Skeletal muscle satellite cell (primary cell): ENCODE results near the gene SLC12A7.

Source experiments
- H3K27me3 ChIP-seq: 2 replicates; pipeline ENCODE4 v1.7.0; 2013; ENCODE audit warnings: low read length; ENCODE audit not compliant: control insufficient read depth, insufficient read depth
- H3K36me3 ChIP-seq: 2 replicates; pipeline ENCODE4 v1.7.0; 2013; ENCODE audit warnings: mild to moderate bottlenecking, control low read depth, low read length; ENCODE audit not compliant: insufficient read depth
- H3K4me1 ChIP-seq: 2 replicates; pipeline ENCODE4 v1.7.0; 2013; ENCODE audit warnings: low read length; ENCODE audit not compliant: control insufficient read depth, insufficient read depth
- H3K4me2 ChIP-seq: 2 replicates; pipeline ENCODE4 v1.7.0; 2013; ENCODE audit warnings: mild to moderate bottlenecking, low read length
- H3K4me3 ChIP-seq: 2 replicates; pipeline ENCODE4 v1.7.0; 2013; ENCODE audit warnings: low read length
- H3K9ac ChIP-seq: 2 replicates; pipeline ENCODE4 v1.7.0; 2013; ENCODE audit warnings: mild to moderate bottlenecking, low read depth, low read length, moderate library complexity
- H3K9me3 ChIP-seq: replicated peaks from 2 replicates; pipeline ENCODE4 v1.7.0; 2013; ENCODE audit warnings: mild to moderate bottlenecking, control low read depth, low read length

The SLC12A7 gene

DNA sequence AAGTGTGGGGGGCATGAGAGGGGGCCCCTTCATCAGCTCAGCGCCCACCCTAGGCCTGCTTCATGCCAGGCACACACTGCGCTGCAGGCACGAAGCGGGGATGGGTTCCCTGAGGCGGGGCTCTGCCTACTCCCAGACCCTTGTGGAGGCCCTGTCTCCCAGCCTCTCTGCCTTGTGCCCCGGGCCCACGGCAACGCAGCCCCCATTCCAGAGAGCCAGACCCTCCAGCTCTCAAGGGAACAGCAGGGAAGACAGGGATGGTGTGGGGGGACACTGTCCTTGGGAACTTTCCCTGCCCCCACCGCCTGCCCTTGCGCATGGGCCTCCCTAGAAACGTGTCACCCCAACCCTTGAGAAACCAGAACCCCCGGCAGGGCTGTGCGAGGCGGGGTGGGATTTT, 10.0 kb upstream of the SLC12A7 start:
- H3K9me3 ChIP-seq = no peaks in the 10 kb centered on the region
- peaks cover 5% of the 10 kb centered on the region for H3K4me1 ChIP-seq
- H3K4me2 ChIP-seq = no peak overlapping the region
- H3K36me3 ChIP-seq = no peaks in the 10 kb centered on the region
- H3K4me3 ChIP-seq = no peak overlapping the region
- H3K27me3 ChIP-seq = peaks cover 82% of the 10 kb centered on the region
- H3K9ac ChIP-seq = no peak overlapping the region

DNA sequence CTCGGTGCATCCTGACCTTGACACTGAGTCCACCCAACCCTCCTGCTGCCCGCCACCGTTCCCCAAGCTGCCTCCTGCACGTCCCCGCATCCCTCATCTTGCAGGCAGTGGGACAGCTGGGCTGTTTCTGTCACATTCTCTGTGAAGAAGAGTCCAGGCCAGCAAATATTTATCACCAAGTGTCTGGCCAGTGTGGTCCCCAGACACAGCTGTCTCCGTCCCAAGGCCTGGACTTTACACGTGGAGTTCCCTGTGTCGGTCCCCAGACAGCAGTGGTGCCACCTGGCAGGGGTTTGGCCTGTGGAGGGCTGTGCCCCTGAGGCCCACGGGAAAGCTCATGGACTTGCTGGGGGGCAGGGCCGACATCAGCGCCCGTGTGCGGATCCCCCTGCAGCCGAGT, 9.2 kb upstream of the SLC12A7 start:
- Histone ChIP-seq H3K36me3 (no peaks in the 10 kb centered on the region), H3K27me3 (peaks cover 90% of the 10 kb centered on the region), H3K9me3 (no peaks in the 10 kb centered on the region), H3K4me3 (no peak overlapping the region), H3K4me2 (no peak overlapping the region), H3K4me1 (peaks cover 5% of the 10 kb centered on the region), H3K9ac (no peak overlapping the region)

DNA sequence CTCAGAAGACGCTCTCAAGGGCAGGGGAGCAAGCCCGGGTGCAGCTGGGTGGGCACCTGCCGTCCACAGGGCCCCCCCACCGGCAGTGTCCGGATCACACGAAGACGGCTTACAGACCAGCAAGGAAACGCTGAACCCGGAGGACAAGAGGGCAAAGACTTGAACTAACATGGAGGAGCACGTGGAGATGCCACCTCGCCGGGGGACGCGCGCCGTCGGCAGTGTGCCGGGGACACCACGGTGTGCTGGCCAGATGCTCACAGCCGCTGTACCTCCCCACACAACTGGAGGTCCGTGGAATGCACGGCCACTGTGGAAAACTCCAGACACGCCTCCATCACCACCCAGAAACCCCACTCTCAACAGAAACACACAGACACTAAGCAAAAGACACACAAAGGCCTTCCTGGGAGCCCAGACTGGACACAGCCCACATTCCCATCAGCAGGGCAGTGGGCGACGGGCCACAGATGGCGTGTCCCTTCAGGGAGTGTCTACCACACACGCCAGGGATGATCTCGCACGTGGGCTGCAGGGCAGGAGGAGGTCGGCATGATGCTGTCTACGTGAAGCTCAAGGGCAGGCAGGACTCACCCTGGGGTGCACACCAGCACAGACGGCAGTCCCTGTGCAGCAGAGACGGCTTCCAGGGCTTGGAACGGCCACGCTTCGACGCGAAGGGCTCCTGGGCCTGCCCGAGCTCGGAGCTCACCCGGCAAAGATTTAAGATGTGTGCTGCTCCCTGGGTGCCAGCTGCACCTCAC, 8.6 kb upstream of the SLC12A7 start:
- Histone ChIP-seq H3K4me1 (peaks cover 5% of the 10 kb centered on the region), H3K27me3 (peaks cover 92% of the 10 kb centered on the region), H3K9me3 (no peaks in the 10 kb centered on the region), H3K9ac (no peak overlapping the region), H3K4me3 (no peak overlapping the region), H3K36me3 (no peaks in the 10 kb centered on the region), H3K4me2 (no peak overlapping the region)

DNA sequence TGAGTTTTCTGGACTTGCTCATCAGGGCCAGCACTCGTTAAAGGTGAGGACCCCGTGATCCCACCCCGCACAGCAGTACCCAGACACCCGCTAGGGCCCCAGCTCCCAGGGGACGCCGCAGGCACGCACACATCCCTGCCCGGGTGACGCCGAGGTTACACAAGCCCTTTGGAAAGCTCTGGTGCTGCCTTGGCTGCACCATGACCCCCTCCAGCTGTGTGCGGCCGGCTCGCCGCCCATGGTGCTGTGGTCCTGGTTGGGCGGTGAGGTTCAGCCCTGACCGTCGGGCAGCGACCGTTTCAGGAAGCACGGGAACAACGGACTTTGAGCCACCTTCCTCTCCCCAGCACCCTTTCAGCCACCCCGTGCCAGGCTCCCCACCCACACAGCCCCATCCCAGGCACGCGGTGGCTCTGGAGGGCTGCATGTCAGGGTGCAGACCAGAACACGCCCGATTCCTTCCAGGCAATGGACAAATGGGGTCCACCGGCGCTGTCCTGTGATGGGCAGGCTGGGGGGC, 7.5 kb upstream of the SLC12A7 start:
- H3K36me3 ChIP-seq = no peaks in the 10 kb centered on the region
- peaks cover 91% of the 10 kb centered on the region for H3K27me3 ChIP-seq
- peaks cover 5% of the 10 kb centered on the region for H3K4me1 ChIP-seq
- H3K4me3 ChIP-seq = no peak overlapping the region
- H3K4me2 ChIP-seq = no peak overlapping the region
- no peaks in the 10 kb centered on the region for H3K9me3 ChIP-seq
- H3K9ac ChIP-seq = no peak overlapping the region

DNA sequence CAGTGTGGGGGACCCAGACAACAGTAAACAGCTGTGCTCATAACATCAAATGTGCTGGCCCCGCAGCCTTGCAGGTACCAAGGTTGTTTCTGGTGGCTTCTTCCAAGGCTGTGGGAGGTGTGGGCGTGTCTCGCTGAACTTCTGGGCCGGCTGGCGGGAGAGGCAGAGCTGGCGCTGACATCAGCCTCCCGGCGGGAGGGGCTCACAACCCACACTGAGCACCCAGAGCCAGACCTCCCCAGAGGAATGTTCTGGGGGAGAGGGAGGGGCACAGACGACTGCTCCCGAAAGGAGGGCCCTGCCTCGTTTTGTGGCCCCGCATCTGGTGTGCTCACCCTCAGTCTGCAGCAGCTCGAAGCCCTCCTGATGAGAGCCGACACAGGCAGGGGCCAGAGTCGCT, 6.9 kb upstream of the SLC12A7 start:
- peaks cover 86% of the 10 kb centered on the region for H3K27me3 ChIP-seq
- no peaks in the 10 kb centered on the region for H3K9me3 ChIP-seq
- peaks cover 5% of the 10 kb centered on the region for H3K4me1 ChIP-seq
- H3K4me3 ChIP-seq = no peak overlapping the region
- H3K9ac ChIP-seq = no peak overlapping the region
- H3K36me3 ChIP-seq = no peaks in the 10 kb centered on the region
- H3K4me2 ChIP-seq = no peak overlapping the region

DNA sequence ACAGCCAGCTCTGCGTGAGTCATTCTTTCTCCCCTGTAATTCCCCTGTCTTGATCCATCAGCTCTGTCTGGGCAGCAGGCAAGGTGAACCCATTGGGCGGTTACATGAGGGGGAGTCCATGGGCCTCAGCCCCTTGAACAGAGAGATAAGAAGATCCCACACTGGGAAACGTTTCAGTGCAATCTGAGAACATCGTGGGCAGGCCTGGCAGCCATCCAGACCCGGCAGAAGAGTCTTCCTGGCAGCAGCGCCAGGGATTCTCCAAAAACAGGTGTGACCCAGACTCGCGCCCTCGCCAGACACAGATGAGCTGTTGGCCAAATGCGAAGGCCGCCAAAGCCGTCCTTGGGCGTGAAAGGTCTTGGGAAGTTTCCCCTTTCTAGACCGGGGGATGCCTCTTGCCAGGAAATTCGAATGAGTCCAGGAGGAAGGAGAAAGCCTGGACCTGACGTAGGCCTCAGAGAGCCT, 6.4 kb upstream of the SLC12A7 start:
- Histone ChIP-seq H3K9ac (no peak overlapping the region), H3K9me3 (no peaks in the 10 kb centered on the region), H3K4me1 (peaks cover 5% of the 10 kb centered on the region), H3K4me3 (no peak overlapping the region), H3K27me3 (peaks cover 83% of the 10 kb centered on the region), H3K4me2 (no peak overlapping the region), H3K36me3 (no peaks in the 10 kb centered on the region)

DNA sequence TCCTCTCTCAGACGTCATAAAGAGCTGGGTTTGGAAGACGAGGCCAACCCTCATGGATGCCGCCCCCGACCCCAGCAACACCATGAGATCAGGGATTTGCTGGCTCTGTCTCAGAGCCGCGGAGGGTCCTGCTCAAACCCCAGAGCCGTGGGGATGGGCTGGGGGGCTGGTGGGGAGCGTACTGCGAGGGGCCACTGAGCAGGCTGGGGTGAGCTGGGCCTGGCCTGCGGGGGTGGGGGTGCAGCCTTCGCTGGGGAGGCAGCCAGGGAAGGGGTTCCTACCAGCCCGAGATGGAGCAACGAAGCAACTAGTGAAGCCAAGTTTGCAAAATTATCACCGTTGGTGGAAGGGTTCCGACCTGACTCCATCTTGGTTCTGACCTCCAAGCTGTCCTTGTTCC, 5.1 kb upstream of the SLC12A7 start:
- Histone ChIP-seq H3K27me3 (peaks cover 80% of the 10 kb centered on the region), H3K9ac (no peak overlapping the region), H3K9me3 (no peaks in the 10 kb centered on the region), H3K4me3 (no peak overlapping the region), H3K4me1 (peaks cover 5% of the 10 kb centered on the region), H3K36me3 (no peaks in the 10 kb centered on the region), H3K4me2 (no peak overlapping the region)

DNA sequence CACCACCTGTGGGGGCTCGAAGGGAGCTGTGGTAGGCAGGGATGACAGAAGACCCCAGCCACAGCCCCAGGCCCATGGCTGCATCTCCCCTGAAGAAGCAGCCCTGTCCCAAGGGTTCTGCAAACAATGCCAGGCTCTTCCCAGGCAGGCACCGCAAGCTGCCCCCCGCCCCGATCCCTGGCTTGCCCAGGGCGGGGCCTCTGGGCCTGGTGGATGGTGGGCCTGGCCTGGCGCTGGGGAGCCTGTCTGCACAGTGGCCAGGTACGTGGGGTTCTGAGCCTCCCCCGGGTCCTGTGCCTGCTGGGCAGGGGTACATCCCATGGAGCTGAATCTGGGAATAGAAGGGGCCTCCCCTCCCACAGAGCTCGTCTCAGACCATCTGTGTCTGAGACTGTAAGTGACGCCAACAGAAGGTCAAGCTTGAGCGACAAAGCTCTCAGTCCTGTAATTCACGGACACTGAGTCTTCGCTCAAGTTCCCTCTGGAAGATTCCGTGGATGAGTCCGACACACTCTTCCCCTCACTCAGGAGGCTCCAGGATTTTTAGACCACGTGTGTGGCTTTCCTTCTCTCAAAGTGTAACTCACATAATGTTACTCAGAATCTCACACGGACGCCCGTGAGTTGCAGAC, 4.4 kb upstream of the SLC12A7 start:
- H3K9ac ChIP-seq = no peak overlapping the region
- H3K27me3 ChIP-seq = peaks cover 77% of the 10 kb centered on the region
- no peaks in the 10 kb centered on the region for H3K36me3 ChIP-seq
- H3K4me1 ChIP-seq = peaks cover 5% of the 10 kb centered on the region
- no peaks in the 10 kb centered on the region for H3K9me3 ChIP-seq
- no peak overlapping the region for H3K4me2 ChIP-seq
- H3K4me3 ChIP-seq = no peak overlapping the region

DNA sequence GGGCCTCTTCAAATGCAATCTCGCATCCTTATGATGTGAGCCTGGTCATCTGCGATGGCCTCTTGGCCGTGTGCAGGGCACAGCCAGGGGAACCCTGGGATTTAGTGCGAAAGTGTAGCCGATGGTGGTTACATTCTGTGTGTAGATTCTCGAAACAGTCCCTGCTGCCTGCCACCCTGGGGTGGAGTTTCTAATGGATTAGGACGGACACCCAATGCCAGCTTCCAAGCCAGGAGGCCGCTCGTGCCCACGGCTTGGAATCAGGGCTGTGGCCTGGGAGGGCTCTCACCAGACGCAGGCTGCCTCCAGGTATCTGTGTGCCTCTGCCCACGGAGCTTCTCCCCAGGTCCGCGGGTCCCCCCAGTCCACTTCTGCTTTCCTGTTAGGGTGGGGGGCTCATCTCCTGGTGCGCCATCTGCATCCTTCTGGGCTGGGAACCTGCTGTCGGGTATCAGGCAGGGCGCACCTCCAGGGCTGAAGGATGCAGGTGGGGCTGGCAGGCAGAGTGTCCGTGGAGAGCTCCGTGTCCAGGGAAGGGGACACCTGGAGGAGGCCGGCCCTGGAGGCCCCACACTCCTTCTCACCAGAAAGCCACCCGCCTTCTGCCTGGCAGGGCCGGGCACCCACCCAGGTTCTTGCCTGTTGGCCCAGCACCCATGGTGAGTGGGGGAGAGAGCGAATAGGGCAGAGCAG, 3.4 kb upstream of the SLC12A7 start:
- H3K4me3 ChIP-seq = no peak overlapping the region
- H3K9ac ChIP-seq = no peak overlapping the region
- H3K4me1 ChIP-seq = peaks cover 9% of the 10 kb centered on the region
- H3K27me3 ChIP-seq = peaks cover 74% of the 10 kb centered on the region
- H3K9me3 ChIP-seq = no peaks in the 10 kb centered on the region
- H3K36me3 ChIP-seq = no peaks in the 10 kb centered on the region
- H3K4me2 ChIP-seq = no peak overlapping the region

DNA sequence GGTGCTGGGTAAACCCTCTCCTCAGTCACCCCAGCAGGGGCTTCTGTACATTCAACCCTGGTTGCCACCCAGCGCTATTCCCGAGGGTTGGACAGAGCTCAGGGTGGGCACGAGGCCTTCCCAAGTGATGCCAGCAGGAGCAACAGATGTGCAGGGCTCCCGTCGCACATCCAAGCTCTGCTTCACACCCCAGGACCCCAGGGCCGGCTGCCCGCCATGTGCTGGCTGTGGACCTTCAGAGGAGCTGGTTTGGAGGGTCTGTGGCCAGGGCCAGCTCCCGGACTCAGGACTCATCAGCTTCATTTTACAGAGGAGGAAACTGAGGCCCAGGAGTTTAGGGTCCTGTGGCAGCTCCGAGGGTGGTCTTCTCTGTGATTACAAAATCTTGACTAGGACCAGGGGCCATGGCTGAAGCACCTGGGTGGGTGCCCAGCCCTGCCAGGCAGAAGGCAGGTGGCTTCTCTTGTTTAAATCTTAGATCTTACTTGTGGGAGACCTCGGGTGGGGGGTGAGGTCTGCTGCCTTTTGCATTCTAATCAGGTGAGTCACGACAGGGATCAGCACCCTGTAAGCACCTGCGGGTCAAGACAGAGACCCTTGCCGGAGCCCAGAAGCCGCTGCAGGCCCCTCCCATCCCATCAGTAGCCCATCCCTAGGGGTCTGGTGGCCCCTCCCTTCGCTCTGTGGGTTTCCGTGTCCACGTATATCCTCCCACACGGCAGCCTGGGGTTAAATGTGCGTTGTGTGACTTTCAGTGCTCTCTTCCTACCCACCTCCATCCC, 2.1 kb upstream of the SLC12A7 start:
- H3K27me3 ChIP-seq = peaks cover 70% of the 10 kb centered on the region
- no peak overlapping the region for H3K9ac ChIP-seq
- H3K4me3 ChIP-seq = no peak overlapping the region
- H3K9me3 ChIP-seq = no peaks in the 10 kb centered on the region
- no peaks in the 10 kb centered on the region for H3K36me3 ChIP-seq
- no peak overlapping the region for H3K4me2 ChIP-seq
- H3K4me1 ChIP-seq = peaks cover 9% of the 10 kb centered on the region

DNA sequence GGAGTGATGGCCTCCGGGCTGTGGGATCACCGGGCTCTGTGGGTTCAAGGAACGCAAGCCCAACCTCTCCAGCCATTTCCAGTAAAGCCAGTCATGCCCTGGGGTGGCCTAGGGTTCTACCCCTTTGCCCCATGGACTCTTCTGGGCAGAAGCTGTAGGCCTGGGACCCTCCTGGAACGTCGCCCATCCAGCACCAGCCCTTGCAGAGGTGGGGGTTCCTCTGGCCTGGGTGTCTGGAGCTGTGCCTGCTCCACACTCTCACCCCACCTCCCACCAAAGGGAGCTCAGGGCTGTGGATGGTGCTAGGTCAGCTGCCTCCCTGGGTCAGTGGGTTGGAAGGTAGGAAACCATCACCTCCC, 1.4 kb upstream of the SLC12A7 start:
- no peaks in the 10 kb centered on the region for H3K36me3 ChIP-seq
- H3K9ac ChIP-seq = no peak overlapping the region
- no peak overlapping the region for H3K4me2 ChIP-seq
- H3K4me1 ChIP-seq = peaks cover 5% of the 10 kb centered on the region
- no peaks in the 10 kb centered on the region for H3K9me3 ChIP-seq
- H3K27me3 ChIP-seq = peaks cover 63% of the 10 kb centered on the region
- no peak overlapping the region for H3K4me3 ChIP-seq
